ENCODE data around the gene NADK2. TPM values are rescaled to one million over a fixed set of nuclear protein-coding genes. Genes with fewer than 3 reads are reported as not detected.

The NADK2 gene
- total and polyA plus RNA-seq, 10 of the 15 experiments (the other 5 are each of a cell fraction or from before 2014, with no cell fraction given): 2.4 to 9.0 (median 6.3) TPM

GRCh38 chr5:36161361-36161760 lies 80.4 kb downstream of the NADK2 start:
- no peak overlapping the region for H3K4me3 ChIP-seq
- ChIA-PET SMC1A (ENCODE audit: uncharacterized antibody, unreplicated experiment) (no interaction called here), POLR2A (interaction anchor here (0.6 to 1.2 kb wide), 3 partner anchors 9 to 11 kb away, joined by 3 to 4 read pairs (median 3); no protein-coding TSS in a partner anchor), CTCF (interaction anchor here (1.3 to 1.6 kb wide), 2 partner anchors 11 to 17 kb away, joined by 3 to 4 read pairs; no protein-coding TSS in a partner anchor), RAD21 (ENCODE audit: unreplicated experiment) (no interaction called here)
- FAIRE-seq (no peak), ATAC-seq (no peak), DNase-seq (ENCODE audit: low read depth, low spot score) (no peak)
- H3K4me1 ChIP-seq (ENCODE audit: control insufficient read depth, insufficient read depth, low read length): 0 out of 2 replicates have a peak, but pooled peaks cover 4% of the 10 kb centered on the region
- in situ Hi-C loops (cut with MboI): loop anchor here (10.0 kb wide), 1 partner anchor 63 kb away; no protein-coding TSS in a partner anchor
- no TSS peak for BruUV-seq (replicated peaks)
- intact Hi-C loops (cut with micrococcal nuclease; ENCODE audit: unreplicated experiment): no loop called here
- no peak overlapping the region for H2AFZ ChIP-seq (ENCODE audit: control insufficient read depth, low read depth, low read length)
- no peaks in the 10 kb centered on the region for H4K20me1 ChIP-seq (ENCODE audit: control insufficient read depth, insufficient read depth)
- 97% methylated on average over 4 of the region's 4 CpGs for WGBS (ENCODE audit: insufficient coverage, insufficient replicate concordance, low lambda C conversion rate, missing lambda C conversion rate)
- no peak overlapping the region for H3K9ac ChIP-seq (ENCODE audit: control insufficient read depth, insufficient read depth, low read length)
- H3K4me2 ChIP-seq (ENCODE audit: control insufficient read depth, insufficient read depth): no peak overlapping the region
- no peaks in the 10 kb centered on the region for H3K27me3 ChIP-seq (replicated peaks in 1 of 2; ENCODE audit: control insufficient read depth in 2 of 2, insufficient read depth in 2 of 2, low read length in 1 of 2)
- TF ChIP-seq NFIC (IDR thresholded peaks at IDR 0.05; ENCODE audit: low read depth, low read length) (no peak), ZNF24 (IDR thresholded peaks at IDR 0.05) (no peak), TBL1XR1 (IDR thresholded peaks at IDR 0.05; ENCODE audit: low read depth, low read length) (no peak), NR2F1 (conservative IDR thresholded peaks at IDR 0.05) (no peak), FOXK2 (IDR thresholded peaks at IDR 0.05) (no peak), PBX3 (IDR thresholded peaks at IDR 0.05; ENCODE audit: insufficient replicate concordance, low read depth, low read length) (no peak), SMC3 (IDR thresholded peaks at IDR 0.05; ENCODE audit: borderline replicate concordance, low read length) (no peak), BACH1 (IDR thresholded peaks at IDR 0.05; ENCODE audit: borderline replicate concordance) (no peak), RBBP5 (conservative IDR thresholded peaks at IDR 0.05) (no peak), EGR1 (IDR thresholded peaks at IDR 0.05; ENCODE audit: borderline replicate concordance in 1 of 2, low read depth in 2 of 2, low read length in 2 of 2) (no peak), CREB1 (IDR thresholded peaks at IDR 0.05; ENCODE audit: low read depth) (no peak), POU2F2 (IDR thresholded peaks at IDR 0.05; ENCODE audit: borderline replicate concordance, low read depth, low read length) (no peak), MEF2B (IDR thresholded peaks at IDR 0.05; ENCODE audit: partially characterized antibody, poor library complexity, severe bottlenecking) (no peak), YY1 (IDR thresholded peaks at IDR 0.05; ENCODE audit: low read depth, low read length) (no peak), TCF3 (IDR thresholded peaks at IDR 0.05; ENCODE audit: borderline replicate concordance, insufficient read depth, low read depth, low read length) (no peak), MTA2 (IDR thresholded peaks at IDR 0.05; ENCODE audit: low read depth) (no peak)
- TF ChIP-seq, protein P1, sequence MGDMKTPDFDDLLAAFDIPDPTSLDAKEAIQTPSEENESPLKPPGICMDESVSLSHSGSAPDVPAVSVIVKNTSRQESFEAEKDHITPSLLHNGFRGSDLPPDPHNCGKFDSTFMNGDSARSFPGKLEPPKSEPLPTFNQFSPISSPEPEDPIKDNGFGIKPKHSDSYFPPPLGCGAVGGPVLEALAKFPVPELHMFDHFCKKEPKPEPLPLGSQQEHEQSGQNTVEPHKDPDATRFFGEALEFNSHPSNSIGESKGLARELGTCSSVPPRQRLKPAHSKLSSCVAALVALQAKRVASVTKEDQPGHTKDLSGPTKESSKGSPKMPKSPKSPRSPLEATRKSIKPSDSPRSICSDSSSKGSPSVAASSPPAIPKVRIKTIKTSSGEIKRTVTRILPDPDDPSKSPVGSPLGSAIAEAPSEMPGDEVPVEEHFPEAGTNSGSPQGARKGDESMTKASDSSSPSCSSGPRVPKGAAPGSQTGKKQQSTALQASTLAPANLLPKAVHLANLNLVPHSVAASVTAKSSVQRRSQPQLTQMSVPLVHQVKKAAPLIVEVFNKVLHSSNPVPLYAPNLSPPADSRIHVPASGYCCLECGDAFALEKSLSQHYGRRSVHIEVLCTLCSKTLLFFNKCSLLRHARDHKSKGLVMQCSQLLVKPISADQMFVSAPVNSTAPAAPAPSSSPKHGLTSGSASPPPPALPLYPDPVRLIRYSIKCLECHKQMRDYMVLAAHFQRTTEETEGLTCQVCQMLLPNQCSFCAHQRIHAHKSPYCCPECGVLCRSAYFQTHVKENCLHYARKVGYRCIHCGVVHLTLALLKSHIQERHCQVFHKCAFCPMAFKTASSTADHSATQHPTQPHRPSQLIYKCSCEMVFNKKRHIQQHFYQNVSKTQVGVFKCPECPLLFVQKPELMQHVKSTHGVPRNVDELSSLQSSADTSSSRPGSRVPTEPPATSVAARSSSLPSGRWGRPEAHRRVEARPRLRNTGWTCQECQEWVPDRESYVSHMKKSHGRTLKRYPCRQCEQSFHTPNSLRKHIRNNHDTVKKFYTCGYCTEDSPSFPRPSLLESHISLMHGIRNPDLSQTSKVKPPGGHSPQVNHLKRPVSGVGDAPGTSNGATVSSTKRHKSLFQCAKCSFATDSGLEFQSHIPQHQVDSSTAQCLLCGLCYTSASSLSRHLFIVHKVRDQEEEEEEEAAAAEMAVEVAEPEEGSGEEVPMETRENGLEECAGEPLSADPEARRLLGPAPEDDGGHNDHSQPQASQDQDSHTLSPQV (IDR thresholded peaks at IDR 0.05): no peak
- peaks cover 3% of the 10 kb centered on the region for H3K79me2 ChIP-seq (ENCODE audit: control insufficient read depth, insufficient read depth, low read length)
- H3K27ac ChIP-seq (ENCODE audit: control insufficient read depth, insufficient read depth): no peak overlapping the region
- no peaks in the 10 kb centered on the region; the same call in 2 of the 3 replicates for H3K9me3 ChIP-seq (replicated peaks; ENCODE audit: control insufficient read depth, insufficient read depth, low read length)
- H3K36me3 ChIP-seq (ENCODE audit: control insufficient read depth in 2 of 2, insufficient read depth in 2 of 2, low read length in 1 of 2): peaks cover 2 to 17% of the 10 kb centered on the region in 2 experiments
